ENCODE data around the gene ABTB2.

DNA sequence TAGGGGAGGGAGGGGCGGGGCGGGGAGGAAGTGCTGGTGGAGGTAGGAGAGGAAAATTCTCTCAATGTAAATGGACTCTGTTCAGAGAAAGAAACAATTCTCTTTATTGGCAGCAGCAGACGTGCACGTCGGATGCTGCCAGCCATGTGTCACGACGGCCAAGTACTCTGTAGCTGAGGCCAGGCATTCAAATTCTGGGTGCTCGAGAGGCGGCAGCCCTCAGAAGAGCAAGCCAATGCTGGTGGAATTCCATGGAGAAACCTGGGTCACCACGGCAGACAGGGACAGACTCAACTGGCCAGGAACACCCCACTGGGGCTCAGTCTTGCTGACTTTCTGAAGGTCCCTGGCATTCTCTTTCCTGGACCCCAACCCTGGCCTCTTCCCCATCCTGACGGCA, 90.8 kb downstream of the ABTB2 start:
- TF ChIP-seq, protein P1, sequence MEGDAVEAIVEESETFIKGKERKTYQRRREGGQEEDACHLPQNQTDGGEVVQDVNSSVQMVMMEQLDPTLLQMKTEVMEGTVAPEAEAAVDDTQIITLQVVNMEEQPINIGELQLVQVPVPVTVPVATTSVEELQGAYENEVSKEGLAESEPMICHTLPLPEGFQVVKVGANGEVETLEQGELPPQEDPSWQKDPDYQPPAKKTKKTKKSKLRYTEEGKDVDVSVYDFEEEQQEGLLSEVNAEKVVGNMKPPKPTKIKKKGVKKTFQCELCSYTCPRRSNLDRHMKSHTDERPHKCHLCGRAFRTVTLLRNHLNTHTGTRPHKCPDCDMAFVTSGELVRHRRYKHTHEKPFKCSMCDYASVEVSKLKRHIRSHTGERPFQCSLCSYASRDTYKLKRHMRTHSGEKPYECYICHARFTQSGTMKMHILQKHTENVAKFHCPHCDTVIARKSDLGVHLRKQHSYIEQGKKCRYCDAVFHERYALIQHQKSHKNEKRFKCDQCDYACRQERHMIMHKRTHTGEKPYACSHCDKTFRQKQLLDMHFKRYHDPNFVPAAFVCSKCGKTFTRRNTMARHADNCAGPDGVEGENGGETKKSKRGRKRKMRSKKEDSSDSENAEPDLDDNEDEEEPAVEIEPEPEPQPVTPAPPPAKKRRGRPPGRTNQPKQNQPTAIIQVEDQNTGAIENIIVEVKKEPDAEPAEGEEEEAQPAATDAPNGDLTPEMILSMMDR (optimal IDR thresholded peaks at IDR 0.05 in 1 of 3, IDR thresholded peaks at IDR 0.05 in 1 of 3, conservative IDR thresholded peaks at IDR 0.05 in 1 of 3; ENCODE audit: extremely low read depth in 1 of 3, insufficient read depth in 2 of 3, low read length in 3 of 3) = no peak
- TF ChIP-seq EZH2 (IDR thresholded peaks at IDR 0.05; ENCODE audit: low read length) = no peak

Data from keratinocyte (primary cell).